GM12878 (cell line): ENCODE results near the gene GABPB2. TPM values are rescaled to one million over a fixed set of nuclear protein-coding genes. Genes with fewer than 3 reads are reported as not detected.

ENCODE experiments used
- CHD1 ChIP-seq: IDR thresholded peaks from 2 replicates; pipeline ENCODE4 v1.6.1; 2012; ENCODE audit warnings: low read depth, low read length, improper control_type of control experiment
- ESRRA ChIP-seq: IDR thresholded peaks from 2 replicates; pipeline ENCODE4 v1.6.1; 2012; ENCODE audit warnings: mild to moderate bottlenecking, low read length, improper control_type of control experiment
- GATAD2B ChIP-seq: fragments of 450-650 bp; conservative IDR thresholded peaks from 2 replicates; pipeline ENCODE4 v1.6.1; 2017; ENCODE audit warnings: low read depth, mild to moderate bottlenecking, moderate library complexity
- KAT2A ChIP-seq: conservative IDR thresholded peaks from 2 replicates; pipeline ENCODE4 v1.6.1; 2011; ENCODE audit warnings: low read depth, low read length; ENCODE audit not compliant: control insufficient read depth
- MTA2 ChIP-seq: fragments of 450-650 bp; IDR thresholded peaks from 2 replicates; pipeline ENCODE4 v1.6.1; 2016; ENCODE audit warnings: low read depth, mild to moderate bottlenecking, moderate library complexity
- NFXL1 ChIP-seq: fragments of 450-650 bp; IDR thresholded peaks from 2 replicates; pipeline ENCODE4 v1.6.1; 2017; ENCODE audit warnings: antibody characterized with exemption, mild to moderate bottlenecking, borderline replicate concordance
- NR2C1 ChIP-seq: fragments of 450-650 bp; IDR thresholded peaks from 2 replicates; pipeline ENCODE4 v1.6.1; 2017; ENCODE audit warnings: antibody characterized with exemption, mild to moderate bottlenecking, moderate library complexity
- PML ChIP-seq: IDR thresholded peaks from 2 replicates; pipeline ENCODE4 v1.6.1; 2012; ENCODE audit warnings: low read length, inconsistent platforms
- POLR2A ChIP-seq: IDR thresholded peaks from 2 replicates; pipeline ENCODE4 v1.6.1; 2011; ENCODE audit warnings: low read depth, mild to moderate bottlenecking, low read length
- POLR2AphosphoS2 ChIP-seq: IDR thresholded peaks from 2 replicates; pipeline ENCODE4 v1.6.1; 2011; ENCODE audit warnings: low read depth, mild to moderate bottlenecking, low read length, improper control_type of control experiment, moderate library complexity
- RAD21 ChIP-seq: IDR thresholded peaks from 2 replicates; pipeline ENCODE4 v1.6.1; 2011; ENCODE audit warnings: mild to moderate bottlenecking, low read depth, low read length, moderate library complexity; ENCODE audit not compliant: insufficient read depth
- RB1 ChIP-seq: fragments of 450-650 bp; formaldehyde crosslinking; IDR thresholded peaks from 2 replicates; pipeline ENCODE4 v1.6.1; 2017; ENCODE audit warnings: mild to moderate bottlenecking, borderline replicate concordance
- RFX5 ChIP-seq: IDR thresholded peaks from 2 replicates; pipeline ENCODE4 v1.6.1; 2011; ENCODE audit warnings: low read depth, low read length, improper control_type of control experiment
- SIX5 ChIP-seq: IDR thresholded peaks from 2 replicates; pipeline ENCODE4 v1.6.1; 2011; ENCODE audit warnings: mild to moderate bottlenecking, low read depth, low read length, moderate library complexity; ENCODE audit not compliant: severe bottlenecking
- STAT1 ChIP-seq: fragments of 450-650 bp; conservative IDR thresholded peaks from 2 replicates; pipeline ENCODE4 v1.6.1; 2014; ENCODE audit warnings: antibody characterized with exemption, mild to moderate bottlenecking
- STAT3 ChIP-seq: IDR thresholded peaks from 2 replicates; pipeline ENCODE4 v1.6.1; 2011; ENCODE audit warnings: low read depth, low read length, improper control_type of control experiment
- TBL1XR1 ChIP-seq: IDR thresholded peaks from 2 replicates; pipeline ENCODE4 v1.6.1; 2012; ENCODE audit warnings: low read depth, low read length, improper control_type of control experiment
- TCF3 ChIP-seq: IDR thresholded peaks from 2 replicates; pipeline ENCODE4 v1.6.1; 2012; ENCODE audit warnings: low read depth, mild to moderate bottlenecking, low read length, borderline replicate concordance; ENCODE audit not compliant: insufficient read depth
- YY1 ChIP-seq: IDR thresholded peaks from 2 replicates; pipeline ENCODE4 v1.6.1; 2011; ENCODE audit warnings: low read depth, mild to moderate bottlenecking, low read length
- ZBTB40 ChIP-seq: fragments of 450-650 bp; IDR thresholded peaks from 2 replicates; pipeline ENCODE4 v1.6.1; 2016; ENCODE audit warnings: mild to moderate bottlenecking, moderate library complexity, borderline replicate concordance
- ZNF24 ChIP-seq: fragments of 450-650 bp; IDR thresholded peaks from 2 replicates; pipeline ENCODE4 v1.6.1; 2017; ENCODE audit warnings: antibody characterized with exemption, mild to moderate bottlenecking
- ZZZ3 ChIP-seq: IDR thresholded peaks from 2 replicates; pipeline ENCODE4 v1.6.1; 2011; ENCODE audit warnings: low read depth; ENCODE audit not compliant: control insufficient read depth, insufficient read length
- polyA plus RNA-seq, 11 experiments: library from polyadenylated mRNA; depleted of rRNA in 4 of 11; unstranded in 6 of 11; stranded (reverse) in 5 of 11; fragments of >200 nt; fragmentation: Nextera tagmentation in 4 of 11; fragmentation: Illumina TruSeq in 1 of 11; extraction: Ambion mirVana in 4 of 11; extraction: Trizol in 1 of 11; gene quantifications; 1 replicate in 1 of 11; 2 replicates in 10 of 11; pipeline versions ENCODE4 v1.2.1 to v1.2.3, GENCODE V29; 2011 to 2016; ENCODE audit warnings: inconsistent platforms in 2 of 11, missing spikeins in 2 of 11, low read depth in 1 of 11
- total RNA-seq, 4 experiments: library from RNA; depleted of rRNA in 3 of 4; stranded (reverse); fragments of >200 nt in 3 of 4; fragmentation: Illumina TruSeq in 1 of 4; extraction: Trizol in 1 of 4; gene quantifications; 2 replicates each; pipeline versions ENCODE4 v1.2.1 to v1.2.3, GENCODE V29; 2013 to 2021
- TF ChIP-seq, protein P1 (sequence below): IDR thresholded peaks from 2 replicates; pipeline ENCODE4 v1.6.1; 2011; ENCODE audit warnings: mild to moderate bottlenecking, low read depth, low read length, moderate library complexity; ENCODE audit not compliant: insufficient replicate concordance
- TF ChIP-seq, protein P2 (sequence below): IDR thresholded peaks from 2 replicates; pipeline ENCODE4 v1.6.1; 2011; ENCODE audit warnings: low read depth, mild to moderate bottlenecking, low read length, moderate library complexity, borderline replicate concordance; ENCODE audit errors: extremely low read depth

The GABPB2 gene
- total and polyA plus RNA-seq, 10 of the 15 experiments (the other 5 are each of a cell fraction or from before 2014, with no cell fraction given) = 2.3 to 10.5 (median 6.9) TPM

- peak; percentile 83 for TF ChIP-seq POLR2A
- TF ChIP-seq YY1 = peak; percentile 86
- TF ChIP-seq NFXL1 = no peak
- peak; percentile 71; the same call in 1 of the 2 replicates for TF ChIP-seq ZNF24
- TF ChIP-seq, protein P1, sequence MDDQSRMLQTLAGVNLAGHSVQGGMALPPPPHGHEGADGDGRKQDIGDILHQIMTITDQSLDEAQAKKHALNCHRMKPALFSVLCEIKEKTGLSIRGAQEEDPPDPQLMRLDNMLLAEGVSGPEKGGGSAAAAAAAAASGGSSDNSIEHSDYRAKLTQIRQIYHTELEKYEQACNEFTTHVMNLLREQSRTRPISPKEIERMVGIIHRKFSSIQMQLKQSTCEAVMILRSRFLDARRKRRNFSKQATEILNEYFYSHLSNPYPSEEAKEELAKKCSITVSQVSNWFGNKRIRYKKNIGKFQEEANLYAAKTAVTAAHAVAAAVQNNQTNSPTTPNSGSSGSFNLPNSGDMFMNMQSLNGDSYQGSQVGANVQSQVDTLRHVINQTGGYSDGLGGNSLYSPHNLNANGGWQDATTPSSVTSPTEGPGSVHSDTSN = peak; percentile 6
- peak; percentile 77 for TF ChIP-seq TBL1XR1
- peak; percentile 69 for TF ChIP-seq NR2C1
- TF ChIP-seq STAT3 = no peak
- 0 out of 2 replicates have a peak, but pooled peaks have one; percentile 53 for TF ChIP-seq TCF3
- peak; percentile 91 for TF ChIP-seq PML
- TF ChIP-seq POLR2AphosphoS2 = no peak; the same call in 1 of the 2 replicates
- TF ChIP-seq MTA2 = 0 out of 2 replicates have a peak, but pooled peaks have one; percentile 35
- TF ChIP-seq ESRRA = no peak; the same call in 1 of the 2 replicates
- TF ChIP-seq RFX5 = no peak
- TF ChIP-seq ZZZ3 = no peak
- TF ChIP-seq SIX5 = peak; percentile 100
- TF ChIP-seq RB1 = peak; percentile 48; the same call in 1 of the 2 replicates
- no peak for TF ChIP-seq RAD21
- TF ChIP-seq GATAD2B = peak; percentile 85
- TF ChIP-seq STAT1 = peak; percentile 94; the same call in 1 of the 2 replicates
- no peak for TF ChIP-seq CHD1
- TF ChIP-seq KAT2A = no peak
- peak; percentile 95 for TF ChIP-seq ZBTB40
- TF ChIP-seq, protein P2, sequence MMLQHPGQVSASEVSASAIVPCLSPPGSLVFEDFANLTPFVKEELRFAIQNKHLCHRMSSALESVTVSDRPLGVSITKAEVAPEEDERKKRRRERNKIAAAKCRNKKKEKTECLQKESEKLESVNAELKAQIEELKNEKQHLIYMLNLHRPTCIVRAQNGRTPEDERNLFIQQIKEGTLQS = peak; percentile 56; the same call in 1 of the 2 replicates
Observed at GRCh38 chr1:151165738-151166504, 95.4 kb downstream of the GABPB2 start, which contains the start of the genes LYSMD1 and SCNM1 (continued).
